HG02571 (cell line): ENCODE results near the gene STX4.
A peak's percentile ranks its signal among the peaks of the same experiment; 100 is the strongest.

Experiments
- ATAC-seq: cut with Tn5 transposase; IDR thresholded peaks from one replicate; pipeline ENCODE4 v1.9.1; 2021; ENCODE audit warnings: mild to moderate bottlenecking, moderate library complexity; ENCODE audit not compliant: unreplicated experiment

STX4 gene

DNA sequence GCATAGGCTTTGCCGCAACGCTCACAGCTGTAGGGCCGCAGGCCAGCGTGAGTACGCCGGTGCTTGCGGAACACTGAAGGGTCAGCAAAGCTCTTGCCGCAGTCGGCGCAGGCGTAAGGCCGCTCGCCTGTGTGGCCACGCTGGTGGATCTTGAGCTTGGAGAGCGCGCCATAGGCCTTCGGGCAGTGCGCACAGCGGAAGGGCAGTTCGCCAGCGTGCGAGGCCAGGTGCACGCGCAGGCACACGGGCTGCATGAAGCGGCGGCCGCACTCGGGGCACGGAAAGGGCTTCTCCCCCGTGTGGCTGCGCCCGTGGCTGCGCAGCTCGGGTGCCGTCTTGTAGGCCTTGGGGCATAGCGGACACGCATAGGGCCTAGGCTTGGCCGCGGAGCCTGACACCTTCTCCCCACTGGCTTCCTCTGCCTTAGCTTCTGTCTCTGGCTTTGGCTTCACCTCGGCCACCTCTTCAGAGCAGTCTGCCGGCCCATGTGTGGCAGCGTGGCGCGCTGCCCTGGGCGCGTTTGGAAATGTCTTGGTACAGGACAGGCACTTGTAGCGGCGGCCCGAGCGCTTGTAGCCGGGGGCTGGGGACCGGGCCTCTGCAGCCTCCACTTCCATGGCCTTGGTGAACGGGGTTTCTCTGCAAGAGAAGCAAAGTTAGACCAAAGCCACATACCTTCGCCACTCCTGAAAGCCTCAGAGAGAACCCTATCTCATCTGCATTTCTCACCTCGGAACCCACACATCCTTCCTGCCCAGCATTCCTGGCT lies 30.7 kb downstream of the STX4 start:
- ATAC-seq = no peak

DNA sequence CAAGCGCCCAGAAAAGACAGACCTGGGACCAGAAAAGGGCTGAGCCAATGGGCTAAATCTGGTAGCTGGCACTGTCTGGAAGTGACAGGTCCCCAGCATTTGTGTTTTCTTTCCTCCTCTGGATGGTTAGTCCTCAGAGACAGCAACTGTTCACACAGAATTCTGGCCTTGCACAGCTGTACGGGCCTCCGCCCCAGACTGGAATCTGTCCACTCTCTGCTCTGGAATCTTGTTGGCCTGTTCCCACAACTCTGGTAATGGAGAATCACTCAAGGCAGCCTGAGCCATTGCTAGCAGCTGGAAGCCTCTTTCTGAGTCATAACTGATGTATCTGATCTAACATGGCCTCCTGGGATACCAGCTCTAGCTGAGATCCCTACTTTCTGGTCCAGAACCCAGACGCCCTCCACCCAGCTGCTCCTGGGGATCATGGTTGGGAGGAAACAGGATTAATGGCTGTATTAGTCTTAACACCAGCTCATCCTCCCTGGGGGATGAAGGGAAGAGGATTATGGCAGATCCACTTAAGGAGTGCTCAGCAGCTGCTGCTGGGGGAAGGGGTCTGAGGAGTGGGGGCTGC lies 31.6 kb downstream of the STX4 start:
- ATAC-seq = no peak

DNA sequence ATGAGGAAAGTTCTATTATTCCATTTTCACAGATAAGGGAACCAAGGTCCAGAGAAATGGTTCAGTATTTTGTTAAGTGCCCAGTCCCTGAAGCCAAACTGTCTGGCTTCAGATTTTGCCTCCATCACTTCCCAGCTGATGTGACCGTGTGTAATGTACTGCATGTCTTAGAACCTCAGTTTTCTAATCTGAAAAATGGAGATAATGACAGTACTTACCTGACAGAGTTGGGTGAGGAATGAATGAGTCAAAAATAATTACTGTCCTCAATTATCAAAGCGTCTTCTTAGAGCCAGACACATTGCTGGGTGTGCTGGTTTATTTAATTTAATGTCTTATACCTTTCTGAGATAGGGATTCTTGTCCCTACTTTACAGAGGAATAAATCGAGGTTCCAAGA lies 34.0 kb downstream of the STX4 start:
- ATAC-seq = no peak

- ATAC-seq = no peak
Observed at GRCh38 chr16:31071861-31072260, 38.5 kb downstream of the STX4 start.

- peak; percentile 1 for ATAC-seq
Observed at GRCh38 chr16:31072540-31073141, 39.3 kb downstream of the STX4 start.

DNA sequence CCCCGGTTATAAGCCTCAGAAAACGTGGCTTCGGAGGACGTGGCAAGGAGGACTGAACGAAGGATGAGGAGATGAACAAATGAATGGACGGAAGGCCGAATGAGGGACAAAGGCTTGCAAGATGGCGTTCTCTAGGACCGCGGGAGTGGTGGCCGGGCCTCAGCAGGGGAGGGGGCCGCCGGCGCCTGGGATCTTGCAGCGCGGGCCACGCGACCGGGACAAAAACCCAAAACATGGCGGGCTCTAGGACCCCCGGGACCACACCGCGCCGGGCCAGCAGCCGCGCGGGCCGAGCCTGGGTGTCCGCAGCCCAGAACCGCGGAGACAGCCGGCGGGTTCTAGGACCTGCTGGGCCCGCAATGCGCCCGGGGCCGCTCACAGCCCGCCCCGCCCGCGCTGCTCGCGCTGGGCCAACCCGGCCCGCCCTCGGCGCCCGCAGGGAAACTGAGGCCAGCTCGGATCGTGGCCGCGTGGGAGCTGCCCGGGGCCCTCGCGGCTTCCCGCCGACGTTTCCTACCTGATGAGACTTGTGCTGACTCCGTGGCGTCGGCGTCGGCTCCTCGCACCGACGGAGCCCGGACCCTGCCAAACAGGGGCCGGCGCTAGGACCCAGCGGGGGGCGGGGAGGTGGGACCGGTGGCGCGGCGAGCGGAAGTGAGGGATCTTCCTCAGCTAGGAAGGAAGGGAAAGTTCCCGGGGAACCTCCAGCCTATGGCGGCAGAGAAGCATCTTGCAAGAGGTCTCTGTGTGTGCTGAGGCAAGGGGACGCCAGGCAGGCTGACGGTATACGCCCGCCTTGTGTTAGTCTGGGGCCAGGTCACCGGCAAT lies 40.0 kb downstream of the STX4 start:
- ATAC-seq = peak; percentile 55

- ATAC-seq = peak; percentile 67
Observed at GRCh38 chr16:31073970-31074813, 40.8 kb downstream of the STX4 start, which contains the start of the genes ZNF646 and ZNF668. Gene ZNF646, plus strand, starts transcription at chr16:31074422. Its CDS starts 1,903 bp downstream, at chr16:31076325. Gene ZNF668, minus strand, starts transcription at chr16:31074240. Its CDS starts 9,781 bp downstream, at chr16:31064459.

GRCh38 chr16:31074814-31075183 lies 41.4 kb downstream of the STX4 start:
- no peak for ATAC-seq

GRCh38 chr16:31076319-31076718 lies 43.0 kb downstream of the STX4 start:
- no peak for ATAC-seq

- ATAC-seq = no peak
Observed at GRCh38 chr16:31077024-31077423, 43.7 kb downstream of the STX4 start.

DNA sequence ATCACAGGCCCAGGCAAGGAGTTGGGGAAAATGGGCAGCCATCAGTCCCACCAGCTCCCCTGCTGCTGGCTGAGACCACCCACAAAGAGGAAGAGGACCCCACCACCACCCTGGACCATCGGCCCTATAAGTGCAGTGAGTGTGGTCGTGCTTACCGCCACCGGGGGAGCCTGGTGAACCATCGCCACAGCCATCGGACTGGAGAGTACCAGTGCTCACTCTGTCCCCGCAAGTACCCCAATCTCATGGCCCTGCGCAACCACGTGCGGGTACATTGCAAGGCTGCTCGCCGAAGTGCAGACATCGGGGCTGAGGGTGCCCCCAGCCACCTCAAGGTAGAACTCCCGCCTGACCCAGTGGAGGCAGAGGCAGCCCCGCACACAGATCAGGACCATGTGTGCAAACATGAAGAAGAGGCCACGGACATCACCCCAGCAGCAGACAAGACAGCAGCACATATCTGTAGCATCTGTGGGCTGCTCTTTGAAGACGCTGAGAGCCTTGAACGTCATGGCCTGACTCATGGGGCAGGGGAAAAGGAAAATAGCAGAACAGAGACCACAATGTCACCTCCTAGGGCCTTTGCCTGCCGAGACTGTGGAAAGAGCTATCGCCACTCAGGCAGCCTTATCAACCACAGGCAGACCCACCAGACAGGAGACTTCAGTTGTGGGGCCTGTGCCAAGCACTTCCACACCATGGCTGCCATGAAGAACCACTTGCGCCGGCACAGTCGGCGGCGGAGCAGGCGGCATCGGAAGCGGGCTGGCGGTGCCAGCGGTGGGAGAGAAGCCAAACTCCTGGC lies 44.4 kb downstream of the STX4 start:
- ATAC-seq = no peak

DNA sequence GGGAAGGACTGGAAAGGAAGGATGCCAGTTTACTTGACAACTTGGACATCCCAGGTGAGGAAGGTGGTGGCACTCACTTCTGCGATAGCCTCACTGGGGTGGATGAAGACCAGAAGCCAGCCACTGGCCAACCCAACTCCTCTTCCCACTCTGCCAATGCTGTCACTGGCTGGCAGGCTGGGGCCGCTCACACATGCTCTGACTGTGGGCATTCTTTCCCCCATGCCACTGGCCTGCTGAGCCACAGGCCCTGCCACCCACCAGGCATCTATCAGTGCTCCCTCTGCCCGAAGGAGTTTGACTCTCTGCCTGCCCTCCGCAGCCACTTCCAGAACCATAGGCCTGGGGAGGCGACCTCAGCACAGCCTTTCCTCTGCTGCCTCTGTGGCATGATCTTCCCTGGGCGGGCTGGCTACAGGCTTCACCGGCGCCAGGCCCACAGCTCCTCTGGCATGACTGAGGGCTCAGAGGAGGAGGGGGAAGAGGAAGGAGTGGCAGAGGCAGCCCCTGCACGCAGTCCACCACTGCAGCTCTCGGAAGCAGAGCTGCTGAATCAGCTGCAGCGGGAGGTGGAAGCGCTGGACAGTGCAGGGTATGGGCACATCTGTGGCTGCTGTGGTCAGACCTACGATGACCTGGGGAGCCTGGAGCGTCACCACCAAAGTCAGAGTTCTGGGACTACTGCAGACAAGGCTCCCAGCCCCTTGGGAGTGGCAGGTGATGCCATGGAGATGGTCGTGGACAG lies 45.4 kb downstream of the STX4 start:
- ATAC-seq = no peak

- ATAC-seq = no peak
Observed at GRCh38 chr16:31079342-31079944, 46.1 kb downstream of the STX4 start.

- no peak for ATAC-seq
Observed at GRCh38 chr16:31080035-31080629, 46.8 kb downstream of the STX4 start.

DNA sequence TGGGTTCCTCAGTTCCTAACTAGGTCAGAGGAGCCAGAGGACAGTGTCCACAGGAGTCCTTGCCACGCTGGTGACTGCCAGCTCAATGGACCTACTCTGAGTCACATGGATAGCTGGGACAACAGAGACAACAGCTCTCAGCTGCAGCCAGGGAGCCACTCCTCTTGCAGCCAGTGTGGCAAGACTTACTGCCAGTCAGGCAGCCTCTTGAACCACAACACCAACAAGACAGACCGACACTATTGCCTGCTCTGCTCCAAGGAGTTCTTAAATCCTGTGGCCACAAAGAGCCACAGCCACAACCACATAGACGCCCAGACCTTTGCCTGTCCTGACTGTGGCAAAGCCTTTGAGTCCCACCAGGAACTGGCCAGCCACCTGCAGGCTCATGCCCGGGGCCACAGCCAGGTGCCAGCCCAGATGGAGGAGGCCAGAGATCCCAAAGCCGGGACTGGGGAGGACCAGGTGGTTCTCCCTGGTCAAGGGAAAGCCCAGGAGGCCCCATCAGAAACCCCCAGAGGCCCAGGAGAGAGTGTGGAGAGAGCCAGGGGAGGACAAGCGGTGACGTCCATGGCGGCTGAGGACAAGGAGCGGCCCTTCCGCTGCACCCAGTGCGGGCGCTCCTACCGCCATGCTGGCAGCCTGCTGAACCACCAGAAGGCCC lies 47.5 kb downstream of the STX4 start:
- no peak for ATAC-seq

- no peak for ATAC-seq
Observed at GRCh38 chr16:31081428-31082351, 48.3 kb downstream of the STX4 start.
